Measurements from ENCODE around the gene STXBP1.

- TF ChIP-seq EZH2phosphoT487 (conservative IDR thresholded peaks at IDR 0.05; ENCODE audit: low read length) (no peak), CTCF (IDR thresholded peaks at IDR 0.05; ENCODE audit: insufficient read depth, low read length, poor library complexity, severe bottlenecking) (no peak)
Observed at GRCh38 chr9:127629468-127630081, 17.5 kb downstream of the STXBP1 start.
